ENCODE results near the gene LRRC4B. TPM values are rescaled to one million over a fixed set of nuclear protein-coding genes. Genes with fewer than 3 reads are reported as not detected.

LRRC4B gene
- total and polyA plus RNA-seq, 2 of the 8 experiments (the other 6 are each of a cell fraction or from before 2014, with no cell fraction given), result 13.4 to 21.2 TPM

DNA sequence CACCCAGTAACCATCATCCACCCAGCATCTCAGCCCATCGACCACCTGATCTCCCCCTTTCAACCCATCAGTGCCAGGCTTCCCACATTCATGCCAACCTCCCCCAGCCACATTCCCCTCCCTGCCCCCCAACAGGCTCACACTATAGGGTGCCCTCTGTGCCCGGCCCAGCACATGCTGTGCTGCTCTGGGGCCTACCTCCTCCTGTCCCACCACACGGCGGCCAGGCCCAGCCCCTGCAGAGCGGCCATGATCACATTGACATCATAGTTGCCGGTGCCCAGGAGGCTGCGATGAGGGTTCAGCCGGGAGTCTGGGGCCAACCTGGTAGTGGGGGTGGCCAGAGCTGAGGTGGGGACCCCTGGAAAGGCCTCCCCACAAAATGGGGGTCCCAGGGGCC, 60.9 kb downstream of the LRRC4B start:
- no peak for FAIRE-seq
- Histone ChIP-seq H3K27me3 (replicated peaks in 1 of 4; ENCODE audit: control insufficient read depth in 3 of 4, extremely low read depth in 1 of 4, insufficient read depth in 3 of 4, low read length in 3 of 4) (peaks cover 0 to 16% (median 12%) of the 10 kb centered on the region in 4 experiments; a peak in 5 of 7 replicates), H3K18ac (ENCODE audit: extremely low read depth, low read length) (no peak overlapping the region), H3K4me3 (ENCODE audit: extremely low read depth in 1 of 4, insufficient read depth in 2 of 4, low read depth in 3 of 4, low read length in 4 of 4) (no peak overlapping the region), H3K23ac (ENCODE audit: insufficient read length) (no peak overlapping the region), H3K27ac (ENCODE audit: low read depth, low read length) (no peak overlapping the region), H3K4me1 (replicated peaks in 1 of 4; ENCODE audit: control insufficient read depth in 3 of 4, insufficient read depth in 4 of 4, low read length in 3 of 4) (peaks cover 0 to 3% (median 3%) of the 10 kb centered on the region in 4 experiments; a peak in 4 of 7 replicates), H2BK20ac (ENCODE audit: low read length) (no peak overlapping the region), H3K9me3 (ENCODE audit: insufficient read depth in 2 of 2, low read depth in 1 of 2, low read length in 1 of 2) (no peaks in the 10 kb centered on the region), H4K5ac (ENCODE audit: insufficient read length, low read depth, low read length) (no peak overlapping the region), H4K8ac (ENCODE audit: extremely low read depth, insufficient read depth, low read length) (no peak overlapping the region), H3K79me2 (ENCODE audit: control insufficient read depth in 1 of 2, insufficient read depth in 2 of 2, low read length in 2 of 2) (no peaks in the 10 kb centered on the region), H4K20me1 (replicated peaks in 1 of 2; ENCODE audit: control insufficient read depth in 1 of 2, insufficient read depth in 2 of 2, low read length in 2 of 2) (peaks cover 0 to 1% of the 10 kb centered on the region in 2 experiments), H3K4me2 (ENCODE audit: insufficient read depth in 1 of 2, low read depth in 2 of 2, low read length in 2 of 2) (no peak overlapping the region), H2BK120ac (replicated peaks; ENCODE audit: low read depth, low read length) (no peak overlapping the region), H2BK5ac (ENCODE audit: low read depth, low read length) (no peak overlapping the region), H3K4ac (replicated peaks; ENCODE audit: insufficient read length, low read depth, low read length) (no peak overlapping the region), H4K91ac (replicated peaks; ENCODE audit: insufficient read length, low read length) (no peak overlapping the region), H2AFZ (ENCODE audit: low read length) (no peak overlapping the region), H3K56ac (replicated peaks; ENCODE audit: insufficient read length, low read depth, low read length) (no peak overlapping the region), H2AK5ac (ENCODE audit: low read depth, low read length) (no peak overlapping the region), H3K23me2 (ENCODE audit: low read depth, low read length) (no peaks in the 10 kb centered on the region; the same call in 1 of the 2 replicates), H3K14ac (ENCODE audit: insufficient read length) (no peak overlapping the region), H3K36me3 (ENCODE audit: control insufficient read depth in 2 of 4, insufficient read depth in 4 of 4, low read length in 3 of 4) (no peaks in the 10 kb centered on the region), H2BK12ac (ENCODE audit: low read depth, low read length) (no peak overlapping the region), H3K9ac (replicated peaks in 1 of 4; ENCODE audit: extremely low read depth in 1 of 4, low read depth in 3 of 4, low read length in 3 of 4) (no peak overlapping the region), H2BK15ac (ENCODE audit: low read length) (no peak overlapping the region), H3K79me1 (ENCODE audit: low read depth, low read length) (no peaks in the 10 kb centered on the region; the same call in 1 of the 2 replicates)
- ChIA-PET POLR2A (ENCODE audit: partially characterized antibody) (no interaction called here), CTCF (ENCODE audit: partially characterized antibody) (interaction anchor here (1.6 to 3.7 kb wide), 2 partner anchors 42 to 48 kb away, joined by 3 to 17 read pairs; no protein-coding TSS in a partner anchor)
- no peak for DNase-seq (ENCODE audit: low read depth in 1 of 2, low spot score in 2 of 2)
- WGBS, 2 experiments (ENCODE audit: extremely low coverage in 1 of 2, insufficient coverage in 1 of 2, insufficient read length in 1 of 2, insufficient replicate concordance in 2 of 2, low coverage in 1 of 2, low lambda C conversion rate in 2 of 2, missing lambda C conversion rate in 1 of 2), result 94% methylated on average over 8 of the region's 8 CpGs; no CpG with 5 or more reads in 1 of the 2 experiments
- TF ChIP-seq POLR2A (IDR thresholded peaks at IDR 0.05; ENCODE audit: control extremely low read depth in 1 of 2, low read depth in 2 of 2, low read length in 2 of 2), result no peak
- TF ChIP-seq, protein P1, sequence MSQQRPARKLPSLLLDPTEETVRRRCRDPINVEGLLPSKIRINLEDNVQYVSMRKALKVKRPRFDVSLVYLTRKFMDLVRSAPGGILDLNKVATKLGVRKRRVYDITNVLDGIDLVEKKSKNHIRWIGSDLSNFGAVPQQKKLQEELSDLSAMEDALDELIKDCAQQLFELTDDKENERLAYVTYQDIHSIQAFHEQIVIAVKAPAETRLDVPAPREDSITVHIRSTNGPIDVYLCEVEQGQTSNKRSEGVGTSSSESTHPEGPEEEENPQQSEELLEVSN (IDR thresholded peaks at IDR 0.05), result no peak
- TF ChIP-seq CEBPB (IDR thresholded peaks at IDR 0.05; ENCODE audit: low read depth, low read length), result no peak
- no peak for TF ChIP-seq KDM4A (IDR thresholded peaks at IDR 0.05; ENCODE audit: low read depth, low read length, severe bottlenecking)
- no peak for TF ChIP-seq TEAD4 (IDR thresholded peaks at IDR 0.05; ENCODE audit: low read depth, low read length)
- TF ChIP-seq SRF (IDR thresholded peaks at IDR 0.05; ENCODE audit: low read depth, low read length), result no peak
- TF ChIP-seq EZH2 (IDR thresholded peaks at IDR 0.05; ENCODE audit: low read depth, low read length, severe bottlenecking), result no peak
- no peak for TF ChIP-seq RNF2 (IDR thresholded peaks at IDR 0.05; ENCODE audit: borderline replicate concordance, low read depth, low read length, missing control alignments, poor library complexity, severe bottlenecking)
- TF ChIP-seq, protein P2, sequence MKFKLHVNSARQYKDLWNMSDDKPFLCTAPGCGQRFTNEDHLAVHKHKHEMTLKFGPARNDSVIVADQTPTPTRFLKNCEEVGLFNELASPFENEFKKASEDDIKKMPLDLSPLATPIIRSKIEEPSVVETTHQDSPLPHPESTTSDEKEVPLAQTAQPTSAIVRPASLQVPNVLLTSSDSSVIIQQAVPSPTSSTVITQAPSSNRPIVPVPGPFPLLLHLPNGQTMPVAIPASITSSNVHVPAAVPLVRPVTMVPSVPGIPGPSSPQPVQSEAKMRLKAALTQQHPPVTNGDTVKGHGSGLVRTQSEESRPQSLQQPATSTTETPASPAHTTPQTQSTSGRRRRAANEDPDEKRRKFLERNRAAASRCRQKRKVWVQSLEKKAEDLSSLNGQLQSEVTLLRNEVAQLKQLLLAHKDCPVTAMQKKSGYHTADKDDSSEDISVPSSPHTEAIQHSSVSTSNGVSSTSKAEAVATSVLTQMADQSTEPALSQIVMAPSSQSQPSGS (IDR thresholded peaks at IDR 0.05; ENCODE audit: low read length), result no peak
- no peak for TF ChIP-seq NANOG (IDR thresholded peaks at IDR 0.05; ENCODE audit: insufficient read depth, low read depth, low read length, poor library complexity, severe bottlenecking)
- TF ChIP-seq BCL11A (IDR thresholded peaks at IDR 0.05; ENCODE audit: low read depth in 2 of 2, low read length in 2 of 2), result no peak
- TF ChIP-seq YY1 (IDR thresholded peaks at IDR 0.05; ENCODE audit: low read depth, low read length), result no peak
